DND-41 (cell line): ENCODE data around the gene PELI2.

Experiments
- EZH2 ChIP-seq: IDR thresholded peaks from 3 replicates; pipeline ENCODE4 v1.6.1; 2012; ENCODE audit warnings: borderline replicate concordance, low read depth, mild to moderate bottlenecking, moderate library complexity, low read length, inconsistent platforms; ENCODE audit not compliant: severe bottlenecking
- TF ChIP-seq, protein P1 (sequence below): IDR thresholded peaks from 2 replicates; pipeline ENCODE4 v1.5.1; 2012; ENCODE audit warnings: borderline replicate concordance, low read length, moderate library complexity, mild to moderate bottlenecking; ENCODE audit not compliant: poor library complexity, severe bottlenecking; ENCODE audit errors: extremely low read depth

DNA sequence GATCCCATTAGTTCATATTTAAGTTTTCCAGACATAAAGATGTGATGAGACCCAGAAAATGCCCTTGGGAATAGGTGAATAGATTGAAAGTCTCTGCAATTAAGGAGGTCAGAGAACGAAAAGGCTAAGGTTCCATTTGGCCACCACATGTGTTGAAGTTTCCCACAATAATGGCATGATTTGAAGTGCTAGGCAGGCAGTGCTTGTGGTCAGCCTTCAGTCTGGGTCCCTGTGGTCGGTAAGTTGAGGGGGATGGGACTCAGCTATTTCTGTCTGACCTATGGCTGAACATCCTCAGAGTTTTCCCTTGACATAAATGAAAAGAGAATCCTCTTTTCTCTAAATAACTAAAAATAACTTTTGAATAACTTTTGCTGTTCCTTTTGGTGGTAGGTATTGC is 92.4 kb downstream of the PELI2 start:
- TF ChIP-seq, protein P1, sequence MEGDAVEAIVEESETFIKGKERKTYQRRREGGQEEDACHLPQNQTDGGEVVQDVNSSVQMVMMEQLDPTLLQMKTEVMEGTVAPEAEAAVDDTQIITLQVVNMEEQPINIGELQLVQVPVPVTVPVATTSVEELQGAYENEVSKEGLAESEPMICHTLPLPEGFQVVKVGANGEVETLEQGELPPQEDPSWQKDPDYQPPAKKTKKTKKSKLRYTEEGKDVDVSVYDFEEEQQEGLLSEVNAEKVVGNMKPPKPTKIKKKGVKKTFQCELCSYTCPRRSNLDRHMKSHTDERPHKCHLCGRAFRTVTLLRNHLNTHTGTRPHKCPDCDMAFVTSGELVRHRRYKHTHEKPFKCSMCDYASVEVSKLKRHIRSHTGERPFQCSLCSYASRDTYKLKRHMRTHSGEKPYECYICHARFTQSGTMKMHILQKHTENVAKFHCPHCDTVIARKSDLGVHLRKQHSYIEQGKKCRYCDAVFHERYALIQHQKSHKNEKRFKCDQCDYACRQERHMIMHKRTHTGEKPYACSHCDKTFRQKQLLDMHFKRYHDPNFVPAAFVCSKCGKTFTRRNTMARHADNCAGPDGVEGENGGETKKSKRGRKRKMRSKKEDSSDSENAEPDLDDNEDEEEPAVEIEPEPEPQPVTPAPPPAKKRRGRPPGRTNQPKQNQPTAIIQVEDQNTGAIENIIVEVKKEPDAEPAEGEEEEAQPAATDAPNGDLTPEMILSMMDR = no peak
- TF ChIP-seq EZH2 = no peak
